H1 (cell line): ENCODE measurements around the gene SP1. TPM values are rescaled to one million over a fixed set of nuclear protein-coding genes. Genes with fewer than 3 reads are reported as not detected.

ENCODE experiments used
- CTCF ChIA-PET: fragments of 300-600 bp; sonication (Branson Sonifier 250); formaldehyde crosslinking; loops from one replicate; lab custom pipeline; 2021; ENCODE audit not compliant: partially characterized antibody; lab: Charles Lee
- POLR2A ChIA-PET: fragments of 300-600 bp; sonication (Branson Sonifier 250); formaldehyde crosslinking; loops from one replicate; lab custom pipeline; 2021; ENCODE audit warnings: inconsistent platforms; ENCODE audit not compliant: partially characterized antibody; lab: Charles Lee
- DNase-seq, 2 experiments: peaks; one replicate each; pipeline versions ENCODE4 v3.0.0 to v3.0.0-alpha.2; 2010 to 2022; ENCODE audit warnings: low spot score in 2 of 2, low read depth in 1 of 2, mixed read lengths in 1 of 2
- FAIRE-seq: peaks from 2 replicates; lab custom pipeline; 2011; peaks lifted over from hg19 to GRCh38; lab: Jason Lieb, UNC
- H2AFZ ChIP-seq: 2 replicates; pipeline ENCODE4 v1.8.1; 2012; ENCODE audit warnings: low read length, inconsistent platforms
- H2AK5ac ChIP-seq: 2 replicates; pipeline ENCODE4 v1.6.1; 2013; ENCODE audit warnings: low read depth, low read length
- H2BK120ac ChIP-seq: replicated peaks from 2 replicates; pipeline ENCODE3; 2013; ENCODE audit warnings: low read depth, low read length, inconsistent platforms
- H2BK12ac ChIP-seq: 2 replicates; pipeline ENCODE4 v1.6.1; 2013; ENCODE audit warnings: low read depth, low read length
- H2BK15ac ChIP-seq: 2 replicates; pipeline ENCODE4 v1.6.1; 2013; ENCODE audit warnings: low read length
- H2BK20ac ChIP-seq: 2 replicates; pipeline ENCODE4 v1.6.1; 2013; ENCODE audit warnings: low read length
- H2BK5ac ChIP-seq: 2 replicates; pipeline ENCODE4 v1.6.1; 2013; ENCODE audit warnings: low read depth, low read length
- H3K14ac ChIP-seq: 2 replicates; pipeline ENCODE4 v1.6.1; 2013; ENCODE audit warnings: inconsistent platforms; ENCODE audit not compliant: insufficient read length
- H3K18ac ChIP-seq: 2 replicates; pipeline ENCODE4 v1.6.1; 2013; ENCODE audit warnings: low read length; ENCODE audit errors: extremely low read depth
- H3K23ac ChIP-seq: 2 replicates; pipeline ENCODE4 v1.6.1; 2013; ENCODE audit warnings: inconsistent platforms; ENCODE audit not compliant: insufficient read length
- H3K23me2 ChIP-seq: 2 replicates; pipeline ENCODE4 v1.6.1; 2013; ENCODE audit warnings: low read depth, low read length
- H3K27ac ChIP-seq: 2 replicates; pipeline ENCODE4 v1.6.1; 2011; ENCODE audit warnings: low read depth, low read length, inconsistent platforms
- H3K27me3 ChIP-seq, 4 experiments: replicated peaks in 1 of 4; 1 replicate in 1 of 4; 2 replicates in 3 of 4; pipeline versions ENCODE4 v1.6.1 to v1.8.1; 2011 to 2013; ENCODE audit warnings: low read length in 3 of 4, mild to moderate bottlenecking in 3 of 4, inconsistent platforms in 2 of 4, mixed read lengths in 2 of 4, moderate library complexity in 1 of 4; ENCODE audit not compliant: control insufficient read depth in 3 of 4, insufficient read depth in 3 of 4; ENCODE audit errors: extremely low read depth in 1 of 4
- H3K36me3 ChIP-seq, 4 experiments: 2 replicates each; pipeline versions ENCODE4 v1.6.1 to v1.8.1; 2011 to 2013; ENCODE audit warnings: mild to moderate bottlenecking in 4 of 4, low read length in 3 of 4, moderate library complexity in 2 of 4, control low read depth in 1 of 4, inconsistent platforms in 1 of 4; ENCODE audit not compliant: insufficient read depth in 4 of 4, control insufficient read depth in 2 of 4
- H3K4ac ChIP-seq: replicated peaks from 2 replicates; pipeline ENCODE3; 2013; ENCODE audit warnings: low read length, low read depth, mixed read lengths, inconsistent platforms; ENCODE audit not compliant: insufficient read length
- H3K4me1 ChIP-seq, 4 experiments: replicated peaks in 1 of 4; 1 replicate in 1 of 4; 2 replicates in 3 of 4; pipeline versions ENCODE4 v1.6.1 to v1.8.1; 2011 to 2013; ENCODE audit warnings: low read length in 3 of 4, inconsistent platforms in 2 of 4, mixed read lengths in 1 of 4; ENCODE audit not compliant: insufficient read depth in 4 of 4, control insufficient read depth in 3 of 4
- H3K4me2 ChIP-seq, 2 experiments: 2 replicates each; pipeline versions ENCODE4 v1.6.1 to v1.8.1; 2011 to 2013; ENCODE audit warnings: low read depth in 2 of 2, low read length in 2 of 2, control low read depth in 1 of 2, inconsistent platforms in 1 of 2, mild to moderate bottlenecking in 1 of 2; ENCODE audit not compliant: insufficient read depth in 1 of 2
- H3K4me3 ChIP-seq, 4 experiments: fragments of 200-600, 300-600 bp in 1 of 4; sonication (generic), shearing (Covaris generic), sonication (Bioruptor Twin) in 1 of 4; 2 replicates each; pipeline versions ENCODE4 v1.5.1 to v1.8.1; 2011 to 2016; ENCODE audit warnings: low read length in 4 of 4, low read depth in 3 of 4, control low read depth in 2 of 4, inconsistent platforms in 2 of 4, mild to moderate bottlenecking in 2 of 4, mixed read lengths in 1 of 4, moderate library complexity in 1 of 4; ENCODE audit not compliant: insufficient read depth in 2 of 4; ENCODE audit errors: extremely low read depth in 1 of 4
- H3K56ac ChIP-seq: replicated peaks from 2 replicates; pipeline ENCODE3; 2013; ENCODE audit warnings: low read depth, mild to moderate bottlenecking, mixed read lengths, low read length, inconsistent platforms; ENCODE audit not compliant: insufficient read length
- H3K79me1 ChIP-seq: 2 replicates; pipeline ENCODE4 v1.6.1; 2013; ENCODE audit warnings: low read depth, low read length, control low read depth
- H3K79me2 ChIP-seq, 2 experiments: 2 replicates each; pipeline versions ENCODE4 v1.6.1 to v1.8.1; 2012 to 2013; ENCODE audit warnings: low read length in 2 of 2, mild to moderate bottlenecking in 2 of 2, inconsistent platforms in 1 of 2; ENCODE audit not compliant: insufficient read depth in 2 of 2, control insufficient read depth in 1 of 2
- H3K9ac ChIP-seq, 4 experiments: replicated peaks in 1 of 4; 1 replicate in 1 of 4; 2 replicates in 3 of 4; pipeline versions ENCODE4 v1.6.1 to v1.8.1; 2011 to 2013; ENCODE audit warnings: low read depth in 3 of 4, low read length in 3 of 4, control low read depth in 2 of 4, mild to moderate bottlenecking in 2 of 4, moderate library complexity in 2 of 4, inconsistent platforms in 1 of 4; ENCODE audit errors: extremely low read depth in 1 of 4
- H3K9me3 ChIP-seq, 2 experiments: 2 replicates each; pipeline versions ENCODE4 v1.6.1 to v1.8.1; 2012 to 2013; ENCODE audit warnings: mild to moderate bottlenecking in 2 of 2, moderate library complexity in 2 of 2, control low read depth in 1 of 2, inconsistent platforms in 1 of 2, low read depth in 1 of 2, low read length in 1 of 2, mixed read lengths in 1 of 2; ENCODE audit not compliant: insufficient read depth in 2 of 2
- H4K20me1 ChIP-seq, 2 experiments: replicated peaks in 1 of 2; 2 replicates each; pipeline versions ENCODE3 to v1.8.1; 2011 to 2013; ENCODE audit warnings: inconsistent platforms in 2 of 2, low read length in 2 of 2, mild to moderate bottlenecking in 1 of 2; ENCODE audit not compliant: insufficient read depth in 2 of 2, control insufficient read depth in 1 of 2
- H4K5ac ChIP-seq: 2 replicates; pipeline ENCODE4 v1.6.1; 2013; ENCODE audit warnings: low read length, low read depth, mixed read lengths, inconsistent platforms; ENCODE audit not compliant: insufficient read length
- H4K8ac ChIP-seq: 2 replicates; pipeline ENCODE4 v1.8.0; 2013; ENCODE audit warnings: mild to moderate bottlenecking, moderate library complexity, low read length, inconsistent platforms; ENCODE audit not compliant: insufficient read depth; ENCODE audit errors: extremely low read depth
- H4K91ac ChIP-seq: replicated peaks from 2 replicates; pipeline ENCODE3; 2013; ENCODE audit warnings: low read length, mixed read lengths, inconsistent platforms; ENCODE audit not compliant: insufficient read length
- BRCA1 ChIP-seq: IDR thresholded peaks from 2 replicates; pipeline ENCODE4 v1.6.1; 2012; ENCODE audit warnings: low read depth, low read length, improper control_type of control experiment
- POLR2A ChIP-seq, 2 experiments: IDR thresholded peaks; 1 replicate in 1 of 2; 2 replicates in 1 of 2; pipeline ENCODE4 v1.6.1; 2011; ENCODE audit warnings: low read depth in 2 of 2, low read length in 2 of 2, mild to moderate bottlenecking in 2 of 2; ENCODE audit errors: control extremely low read depth in 1 of 2
- POLR2AphosphoS5 ChIP-seq: IDR thresholded peaks from 2 replicates; pipeline ENCODE4 v1.6.1; 2011; ENCODE audit warnings: low read depth, low read length
- RNF2 ChIP-seq: fragments of 200-900, 300-1000 bp; sonication (generic); IDR thresholded peaks from 2 replicates; pipeline ENCODE4 v1.7.1; 2016; ENCODE audit warnings: borderline replicate concordance, low read depth, mild to moderate bottlenecking, antibody characterized with exemption, low read length; ENCODE audit not compliant: poor library complexity, severe bottlenecking; ENCODE audit errors: missing control alignments
- WGBS, 2 experiments: shearing (Covaris generic) in 1 of 2; methylation state at CpG; one replicate each; pipeline versions ENCODE4 v1.1.6 to v1.1.7; 2013 to 2015; ENCODE audit warnings: low lambda C conversion rate in 2 of 2, mixed read lengths in 2 of 2, inconsistent platforms in 1 of 2, low coverage in 1 of 2, missing lambda C conversion rate in 1 of 2; ENCODE audit not compliant: insufficient replicate concordance in 2 of 2, insufficient coverage in 1 of 2, insufficient read length in 1 of 2; ENCODE audit errors: extremely low coverage in 1 of 2, missing lambda C conversion rate in 1 of 2; 5-methylcytosine and 5-hydroxymethylcytosine counted together
- polyA plus RNA-seq, 7 experiments: library from polyadenylated mRNA; depleted of rRNA in 3 of 7; stranded (reverse) in 5 of 7; unstranded in 2 of 7; fragments of >200 nt in 5 of 7; fragments of 200-250 nt in 2 of 7; gene quantifications; 1 replicate in 5 of 7; 2 replicates in 1 of 7; 4 replicates in 1 of 7; pipeline versions ENCODE4 v1.2.1 to v1.2.3, GENCODE V29; 2011 to 2013; ENCODE audit warnings: missing spikeins in 2 of 7, mixed read lengths in 2 of 7
- total RNA-seq: library from RNA; stranded (reverse); fragmentation: NEBNext Ultra II Directional; extraction: Animal tissue kit (Norgen Biotek cat#: 25700); gene quantifications from 2 replicates; pipeline ENCODE4 v1.2.1, GENCODE V29; 2021
- TF ChIP-seq, protein P1 (sequence below): IDR thresholded peaks from 2 replicates; pipeline ENCODE4 v1.6.1; 2012; ENCODE audit warnings: inconsistent platforms
- TF ChIP-seq, protein P2 (sequence below), 3 experiments: IDR thresholded peaks; 1 replicate in 2 of 3; 2 replicates in 1 of 3; pipeline versions ENCODE4 v1.5.1 to v1.6.1; 2011; ENCODE audit warnings: low read length in 3 of 3, mild to moderate bottlenecking in 3 of 3, inconsistent platforms in 2 of 3, low read depth in 1 of 3, moderate library complexity in 1 of 3; ENCODE audit not compliant: insufficient read depth in 1 of 3; ENCODE audit errors: control extremely low read depth in 1 of 3

The SP1 gene
- total and polyA plus RNA-seq, 2 of the 8 experiments (the other 6 are each of a cell fraction or from before 2014, with no cell fraction given), result 50.7 to 75.2 TPM

DNA sequence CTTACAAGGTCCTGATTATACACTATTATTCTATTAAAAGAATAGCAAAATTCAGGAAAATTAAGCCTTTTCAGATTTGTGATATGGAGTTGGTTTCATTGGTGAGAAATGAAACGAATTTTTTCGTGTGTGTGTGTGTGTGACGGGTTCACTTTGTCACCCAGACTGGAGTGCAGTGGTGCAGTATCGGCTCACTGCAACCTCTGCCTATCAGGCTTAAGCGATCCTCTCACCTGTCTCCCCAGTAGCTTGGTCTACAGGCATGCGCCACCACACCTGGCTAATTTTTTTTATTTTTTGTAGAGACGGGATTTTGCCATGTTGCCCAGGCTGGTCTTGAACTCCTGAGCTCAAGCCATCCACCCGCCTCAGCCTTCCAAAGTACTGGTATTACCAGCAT is 81.6 kb downstream of the SP1 start:
- FAIRE-seq (no peak), DNase-seq (no peak)
- Histone ChIP-seq H4K8ac (no peak overlapping the region), H3K56ac (no peak overlapping the region), H3K27ac (no peak overlapping the region), H3K9ac (no peak overlapping the region), H3K79me1 (peaks cover 4% of the 10 kb centered on the region), H3K79me2 (peaks cover 8 to 88% of the 10 kb centered on the region in 2 experiments), H4K20me1 (peaks cover 35 to 47% of the 10 kb centered on the region in 2 experiments), H3K4me3 (no peak overlapping the region), H3K36me3 (peaks cover 85 to 100% (median 94%) of the 10 kb centered on the region in 4 experiments), H3K4me2 (no peak overlapping the region), H2BK120ac (no peak overlapping the region), H2BK12ac (no peak overlapping the region), H3K14ac (no peak overlapping the region), H2AFZ (no peak overlapping the region), H3K4ac (no peak overlapping the region), H3K27me3 (no peaks in the 10 kb centered on the region), H3K4me1 (peaks cover 0 to 10% (median under 1%) of the 10 kb centered on the region in 4 experiments; a peak in 3 of 7 replicates), H3K9me3 (no peaks in the 10 kb centered on the region), H2BK5ac (no peak overlapping the region), H3K23me2 (no peaks in the 10 kb centered on the region; the same call in 1 of the 2 replicates), H4K91ac (no peak overlapping the region), H2AK5ac (no peak overlapping the region), H2BK15ac (no peak overlapping the region), H2BK20ac (no peak overlapping the region), H3K23ac (no peak overlapping the region), H4K5ac (no peak overlapping the region), H3K18ac (no peak overlapping the region)
- ChIA-PET POLR2A (interaction anchor here (0.6 to 67.0 kb wide), 6 partner anchors 6 to 140 kb away, joined by 3 to 3397 read pairs (median 6); partner anchors contain the start of genes AAAS, MAP3K12, NPFF and PCBP2), CTCF (interaction anchor here (0.7 to 6.4 kb wide), 4 partner anchors 9 to 44 kb away, joined by 3 to 57 read pairs (median 6); no protein-coding TSS in a partner anchor)
- 87 to 100% methylated on average over 2 to 8 of the region's 8 CpGs for WGBS, 2 experiments
- TF ChIP-seq POLR2AphosphoS5 (peak; percentile 57; the same call in 1 of the 2 replicates), POLR2A (IDR thresholded peaks at IDR 0.05; ENCODE audit: control extremely low read depth in 1 of 2, low read depth in 2 of 2, low read length in 2 of 2) (0 out of 3 replicates have a peak, but pooled peaks of 1 of the 2 experiments have one; percentile 6), RNF2 (no peak), BRCA1 (no peak)
- TF ChIP-seq, protein P1, sequence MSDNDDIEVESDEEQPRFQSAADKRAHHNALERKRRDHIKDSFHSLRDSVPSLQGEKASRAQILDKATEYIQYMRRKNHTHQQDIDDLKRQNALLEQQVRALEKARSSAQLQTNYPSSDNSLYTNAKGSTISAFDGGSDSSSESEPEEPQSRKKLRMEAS, result no peak
- TF ChIP-seq, protein P2, sequence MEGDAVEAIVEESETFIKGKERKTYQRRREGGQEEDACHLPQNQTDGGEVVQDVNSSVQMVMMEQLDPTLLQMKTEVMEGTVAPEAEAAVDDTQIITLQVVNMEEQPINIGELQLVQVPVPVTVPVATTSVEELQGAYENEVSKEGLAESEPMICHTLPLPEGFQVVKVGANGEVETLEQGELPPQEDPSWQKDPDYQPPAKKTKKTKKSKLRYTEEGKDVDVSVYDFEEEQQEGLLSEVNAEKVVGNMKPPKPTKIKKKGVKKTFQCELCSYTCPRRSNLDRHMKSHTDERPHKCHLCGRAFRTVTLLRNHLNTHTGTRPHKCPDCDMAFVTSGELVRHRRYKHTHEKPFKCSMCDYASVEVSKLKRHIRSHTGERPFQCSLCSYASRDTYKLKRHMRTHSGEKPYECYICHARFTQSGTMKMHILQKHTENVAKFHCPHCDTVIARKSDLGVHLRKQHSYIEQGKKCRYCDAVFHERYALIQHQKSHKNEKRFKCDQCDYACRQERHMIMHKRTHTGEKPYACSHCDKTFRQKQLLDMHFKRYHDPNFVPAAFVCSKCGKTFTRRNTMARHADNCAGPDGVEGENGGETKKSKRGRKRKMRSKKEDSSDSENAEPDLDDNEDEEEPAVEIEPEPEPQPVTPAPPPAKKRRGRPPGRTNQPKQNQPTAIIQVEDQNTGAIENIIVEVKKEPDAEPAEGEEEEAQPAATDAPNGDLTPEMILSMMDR (IDR thresholded peaks at IDR 0.05; ENCODE audit: control extremely low read depth in 1 of 3, insufficient read depth in 1 of 3, low read depth in 1 of 3, low read length in 3 of 3), result no peak
